CD14-positive monocyte (primary cell): ENCODE data around the gene VN1R5. TPM values are rescaled to one million over a fixed set of nuclear protein-coding genes. Genes with fewer than 3 reads are reported as not detected.

Experiments
- DNase-seq, 3 donors: peaks; one replicate each; pipeline ENCODE4 v3.0.0-alpha.2; 2011 to 2022
- H2AFZ ChIP-seq: 2 replicates; pipeline ENCODE4 v1.6.0; 2012; ENCODE audit warnings: mild to moderate bottlenecking, low read depth, low read length, inconsistent platforms; ENCODE audit not compliant: insufficient read depth, poor library complexity, severe bottlenecking
- H3K27ac ChIP-seq, 2 donors: 1 replicate in 1 of 2; 2 replicates in 1 of 2; pipeline ENCODE4 v1.5.1; 2012 to 2013; ENCODE audit warnings: low read length in 2 of 2, control low read depth in 1 of 2, inconsistent platforms in 1 of 2, low read depth in 1 of 2, mild to moderate bottlenecking in 1 of 2
- H3K27me3 ChIP-seq, 2 donors: one replicate each; pipeline versions ENCODE4 v1.6.0 to v1.6.1; 2011 to 2013; ENCODE audit warnings: low read length in 2 of 2; ENCODE audit not compliant: control insufficient read depth in 2 of 2, insufficient read depth in 2 of 2
- H3K36me3 ChIP-seq, 2 donors: replicated peaks in 1 of 2; 1 replicate in 1 of 2; 2 replicates in 1 of 2; pipeline versions ENCODE4 v1.5.1 to v1.6.1; 2012 to 2013; ENCODE audit warnings: low read length in 2 of 2, control low read depth in 1 of 2, inconsistent platforms in 1 of 2, mild to moderate bottlenecking in 1 of 2; ENCODE audit not compliant: insufficient read depth in 2 of 2, control insufficient read depth in 1 of 2
- H3K4me1 ChIP-seq, 2 donors: 1 replicate in 1 of 2; 2 replicates in 1 of 2; pipeline versions ENCODE4 v1.5.1 to v1.6.1; 2012 to 2013; ENCODE audit warnings: low read length in 2 of 2, control low read depth in 1 of 2, inconsistent platforms in 1 of 2, mild to moderate bottlenecking in 1 of 2, moderate library complexity in 1 of 2; ENCODE audit not compliant: insufficient read depth in 2 of 2, control insufficient read depth in 1 of 2
- H3K4me2 ChIP-seq: replicated peaks from 2 replicates; pipeline ENCODE3; 2012; ENCODE audit warnings: low read length, moderate library complexity, mild to moderate bottlenecking; ENCODE audit not compliant: poor library complexity, severe bottlenecking; ENCODE audit errors: extremely low read depth
- H3K4me3 ChIP-seq, 3 experiments: fragments of 200-600 bp in 1 of 3; sonication (generic) in 1 of 3; replicated peaks in 1 of 3; 1 replicate in 2 of 3; 2 replicates in 1 of 3; pipeline ENCODE4 v1.5.1; 2011 to 2013; ENCODE audit warnings: low read length in 3 of 3, mild to moderate bottlenecking in 3 of 3, control low read depth in 2 of 3, low read depth in 2 of 3, inconsistent platforms in 1 of 3, moderate library complexity in 1 of 3
- H3K79me2 ChIP-seq: 2 replicates; pipeline ENCODE4 v1.6.0; 2012; ENCODE audit warnings: mild to moderate bottlenecking, control low read depth, inconsistent platforms, low read length, moderate library complexity; ENCODE audit not compliant: insufficient read depth
- H3K9ac ChIP-seq: 2 replicates; pipeline ENCODE4 v1.6.0; 2017; ENCODE audit warnings: low read length, mild to moderate bottlenecking; ENCODE audit not compliant: insufficient read depth, poor library complexity, severe bottlenecking
- H3K9me3 ChIP-seq, 2 donors: replicated peaks in 1 of 2; 1 replicate in 1 of 2; 2 replicates in 1 of 2; pipeline versions ENCODE4 v1.5.1 to v1.6.1; 2012 to 2013; ENCODE audit warnings: low read length in 2 of 2, control low read depth in 1 of 2; ENCODE audit not compliant: control insufficient read depth in 1 of 2, insufficient read depth in 1 of 2
- H4K20me1 ChIP-seq: 2 replicates; pipeline ENCODE4 v1.6.0; 2012; ENCODE audit warnings: mild to moderate bottlenecking, low read length, control low read depth, moderate library complexity; ENCODE audit not compliant: insufficient read depth
- H3K27ac Mint-ChIP-seq, 7 donors: one replicate each; pipeline ENCODE4 v1.8.0; 2020; ENCODE audit warnings: mild to moderate bottlenecking in 7 of 7, mixed read lengths in 7 of 7, moderate library complexity in 6 of 7, inconsistent platforms in 2 of 7
- H3K27me3 Mint-ChIP-seq, 3 donors: one replicate each; pipeline ENCODE4 v1.8.0; 2021 to 2022; ENCODE audit warnings: low read depth in 3 of 3, mild to moderate bottlenecking in 3 of 3, mixed read lengths in 3 of 3, moderate library complexity in 3 of 3, inconsistent platforms in 1 of 3
- H3K36me3 Mint-ChIP-seq, 2 donors: one replicate each; pipeline ENCODE4 v1.8.0; 2020; ENCODE audit warnings: mixed read lengths in 2 of 2, inconsistent platforms in 1 of 2, mild to moderate bottlenecking in 1 of 2
- H3K4me1 Mint-ChIP-seq: one replicate; pipeline ENCODE4 v1.8.0; 2020; ENCODE audit warnings: mild to moderate bottlenecking, mixed read lengths
- H3K4me3 Mint-ChIP-seq, 2 donors: one replicate each; pipeline ENCODE4 v1.8.0; 2020; ENCODE audit warnings: mild to moderate bottlenecking in 2 of 2, mixed read lengths in 2 of 2, moderate library complexity in 1 of 2
- H3K9me3 Mint-ChIP-seq, 7 donors: one replicate each; pipeline ENCODE4 v1.8.0; 2020 to 2022; ENCODE audit warnings: mixed read lengths in 7 of 7, mild to moderate bottlenecking in 6 of 7, moderate library complexity in 6 of 7, inconsistent platforms in 2 of 7
- WGBS: methylation state at CpG from one replicate; pipeline ENCODE4 v1.1.5; 2013; ENCODE audit warnings: missing lambda C conversion rate; ENCODE audit not compliant: insufficient coverage; 5-methylcytosine and 5-hydroxymethylcytosine counted together
- intact Hi-C, 2 donors: fragments of 100-400 bp; cut with micrococcal nuclease; formaldehyde crosslinking; loops; one replicate each; pipeline versions ENCODE4 v1.15.0 to v1.15.1; 2023
- polyA plus RNA-seq, 3 donors: library from polyadenylated mRNA; depleted of rRNA in 1 of 3; unstranded in 2 of 3; stranded (reverse) in 1 of 3; fragments of 300-500 nt in 2 of 3; fragments of >200 nt in 1 of 3; fragmentation: Illumina TruSeq in 2 of 3; gene quantifications; 1 replicate in 2 of 3; 2 replicates in 1 of 3; pipeline ENCODE4 v1.2.3, GENCODE V29; 2012 to 2021
- TF ChIP-seq, protein P1 (sequence below): fragments of 200-600 bp; IDR thresholded peaks from one replicate; pipeline ENCODE4 v1.8.0; 2022; ENCODE audit warnings: antibody characterized with exemption, mild to moderate bottlenecking

VN1R5 gene
- polyA plus RNA-seq, 3 donors, result not detected

DNA sequence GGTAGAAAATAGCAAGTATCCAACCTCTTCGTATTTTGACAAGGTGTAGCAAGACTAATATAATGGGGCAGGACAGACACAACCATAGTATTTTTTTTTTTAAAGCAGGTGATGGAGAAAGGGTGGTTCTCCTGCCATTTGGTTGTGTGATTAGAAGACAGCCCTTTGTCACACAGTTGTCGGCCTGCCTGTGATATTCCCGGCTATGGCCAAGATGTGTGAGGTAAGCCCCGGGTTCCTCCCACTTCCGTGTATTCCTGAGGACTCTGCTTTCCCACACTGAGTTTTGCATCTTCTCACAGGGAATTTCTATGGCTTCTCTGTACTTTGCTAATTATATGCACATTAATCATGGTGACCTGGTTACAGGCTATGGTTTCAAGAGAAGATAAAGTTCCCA, 39.9 kb downstream of the VN1R5 start:
- 93% methylated on average over 3 of the region's 5 CpGs for WGBS
- Mint-ChIP-seq H3K9me3 (peaks cover 1 to 6% (median 4%) of the 10 kb centered on the region in 7 donors), H3K4me1 (no peaks in the 10 kb centered on the region), H3K27ac (no peak overlapping the region), H3K36me3 (peaks cover 7 to 9% of the 10 kb centered on the region in 2 donors), H3K4me3 (no peak overlapping the region), H3K27me3 (peaks cover 0 to 4% (median 1%) of the 10 kb centered on the region in 3 donors)
- no peaks in the 10 kb centered on the region for H3K4me1 ChIP-seq
- H3K27me3 ChIP-seq, result no peaks in the 10 kb centered on the region
- H3K79me2 ChIP-seq, result no peaks in the 10 kb centered on the region
- H3K36me3 ChIP-seq, result peaks cover 0 to 3% of the 10 kb centered on the region in 2 donors
- H3K9me3 ChIP-seq, result peaks cover 0 to 6% of the 10 kb centered on the region in 2 donors
- no peak overlapping the region for H3K9ac ChIP-seq
- no peak overlapping the region for H3K27ac ChIP-seq
- no peaks in the 10 kb centered on the region for H4K20me1 ChIP-seq
- TF ChIP-seq, protein P1, sequence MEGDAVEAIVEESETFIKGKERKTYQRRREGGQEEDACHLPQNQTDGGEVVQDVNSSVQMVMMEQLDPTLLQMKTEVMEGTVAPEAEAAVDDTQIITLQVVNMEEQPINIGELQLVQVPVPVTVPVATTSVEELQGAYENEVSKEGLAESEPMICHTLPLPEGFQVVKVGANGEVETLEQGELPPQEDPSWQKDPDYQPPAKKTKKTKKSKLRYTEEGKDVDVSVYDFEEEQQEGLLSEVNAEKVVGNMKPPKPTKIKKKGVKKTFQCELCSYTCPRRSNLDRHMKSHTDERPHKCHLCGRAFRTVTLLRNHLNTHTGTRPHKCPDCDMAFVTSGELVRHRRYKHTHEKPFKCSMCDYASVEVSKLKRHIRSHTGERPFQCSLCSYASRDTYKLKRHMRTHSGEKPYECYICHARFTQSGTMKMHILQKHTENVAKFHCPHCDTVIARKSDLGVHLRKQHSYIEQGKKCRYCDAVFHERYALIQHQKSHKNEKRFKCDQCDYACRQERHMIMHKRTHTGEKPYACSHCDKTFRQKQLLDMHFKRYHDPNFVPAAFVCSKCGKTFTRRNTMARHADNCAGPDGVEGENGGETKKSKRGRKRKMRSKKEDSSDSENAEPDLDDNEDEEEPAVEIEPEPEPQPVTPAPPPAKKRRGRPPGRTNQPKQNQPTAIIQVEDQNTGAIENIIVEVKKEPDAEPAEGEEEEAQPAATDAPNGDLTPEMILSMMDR, result no peak
- H2AFZ ChIP-seq, result no peak overlapping the region
- no peak overlapping the region for H3K4me3 ChIP-seq
- no peak for DNase-seq
- intact Hi-C loops, result no loop called here
- H3K4me2 ChIP-seq, result no peak overlapping the region

DNA sequence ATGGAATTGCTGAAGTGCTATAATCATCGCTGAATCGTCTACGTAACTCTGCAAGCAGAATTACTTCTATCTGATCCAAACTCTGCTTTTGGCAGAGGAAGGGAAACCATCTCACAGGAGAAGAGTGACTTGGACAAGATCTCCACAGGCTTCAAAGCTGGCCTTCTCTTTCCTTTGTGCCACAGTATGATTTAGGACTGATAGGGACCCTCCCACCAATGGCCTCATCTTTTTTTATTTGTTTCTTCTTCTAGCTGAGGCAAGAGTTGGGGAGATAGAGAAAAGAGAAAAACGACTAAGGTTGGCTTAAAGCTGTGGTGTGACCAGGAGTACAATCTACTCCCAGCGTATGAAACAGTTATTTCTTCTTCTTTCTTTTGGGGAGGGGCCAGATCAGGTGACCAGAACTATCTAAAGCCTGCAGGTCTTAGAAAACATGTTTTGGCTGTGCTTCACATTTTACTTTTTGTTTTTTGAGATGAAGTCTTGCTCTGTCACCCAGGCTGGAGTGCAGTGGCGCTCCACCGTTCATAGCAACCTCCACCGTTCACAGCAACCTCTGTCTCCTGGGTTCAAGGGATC, 40.8 kb downstream of the VN1R5 start:
- H2AFZ ChIP-seq, result no peak overlapping the region
- TF ChIP-seq, protein P1, result no peak
- no peaks in the 10 kb centered on the region for H4K20me1 ChIP-seq
- no peak overlapping the region for H3K4me2 ChIP-seq
- WGBS, result 95% methylated on average over 3 of the region's 8 CpGs
- no peaks in the 10 kb centered on the region for H3K9me3 ChIP-seq
- Mint-ChIP-seq H3K27ac (no peak overlapping the region), H3K27me3 (peaks cover 0 to 4% (median 1%) of the 10 kb centered on the region in 3 donors), H3K4me1 (no peaks in the 10 kb centered on the region), H3K9me3 (peaks cover 0 to 2% (median 0%) of the 10 kb centered on the region in 7 donors), H3K36me3 (peaks cover 12 to 13% of the 10 kb centered on the region in 2 donors), H3K4me3 (no peak overlapping the region)
- H3K79me2 ChIP-seq, result no peaks in the 10 kb centered on the region
- no peak overlapping the region for H3K4me3 ChIP-seq
- H3K27ac ChIP-seq, result no peak overlapping the region
- no peaks in the 10 kb centered on the region for H3K27me3 ChIP-seq
- intact Hi-C loops, result no loop called here
- no peak overlapping the region for H3K9ac ChIP-seq
- H3K4me1 ChIP-seq, result no peaks in the 10 kb centered on the region
- H3K36me3 ChIP-seq, result peaks cover 0 to 3% of the 10 kb centered on the region in 2 donors
- no peak for DNase-seq
